Colonic mucosa (tissue), 4 donors: Measurements from ENCODE around the gene BTRC. TPM values are rescaled to one million over a fixed set of nuclear protein-coding genes. Genes with fewer than 3 reads are reported as not detected.
"Not testable (repeated sequence)": the region's sequence is repeated elsewhere in the genome, so short reads cannot be mapped to it uniquely, and the experiment has no call there.

Source experiments
- DNase-seq: peaks from one replicate; pipeline ENCODE4 v3.0.0-alpha.2; 2020
- H3K27ac ChIP-seq: fragments of 200-600 bp; one replicate; pipeline ENCODE4 v1.8.0; 2021
- H3K27me3 ChIP-seq: fragments of 200-600 bp; one replicate; pipeline ENCODE4 v1.8.0; 2021
- H3K36me3 ChIP-seq: fragments of 200-600 bp; one replicate; pipeline ENCODE4 v1.8.0; 2021
- H3K4me1 ChIP-seq: fragments of 200-600 bp; one replicate; pipeline ENCODE4 v1.8.0; 2021; ENCODE audit warnings: mild to moderate bottlenecking
- H3K4me3 ChIP-seq: fragments of 200-600 bp; one replicate; pipeline ENCODE4 v1.8.0; 2021
- H3K9ac ChIP-seq, 2 donors: one replicate each; pipeline ENCODE4 v1.7.0; 2013; ENCODE audit warnings: control low read depth in 2 of 2, low read depth in 2 of 2, low read length in 2 of 2
- H3K9me3 ChIP-seq: fragments of 200-600 bp; one replicate; pipeline ENCODE4 v1.8.0; 2021
- intact Hi-C: fragments of 100-400 bp; cut with DNase I; formaldehyde crosslinking; loops from one replicate; pipeline ENCODE4 v1.14.1; 2022
- total RNA-seq, 2 donors: library from RNA; stranded (reverse); fragmentation: NEBNext Ultra II Directional in 1 of 2; extraction: Animal tissue kit (Norgen Biotek cat#: 25700) in 1 of 2; gene quantifications; one replicate each; pipeline ENCODE4 v1.2.1, GENCODE V29; 2021
- TF ChIP-seq, protein P1 (sequence below): fragments of 200-600 bp; IDR thresholded peaks from one replicate; pipeline ENCODE4 v1.8.0; 2022; ENCODE audit warnings: antibody characterized with exemption, mild to moderate bottlenecking
- donor health status: healthy.
- donor health status: DM: no; HTN: no; CAD: no.
- donor health status: DM: no; HTN: no; CAD: no.

Gene BTRC
- total RNA-seq, 2 donors from 2014 or later, result 9.9 to 10.5 TPM

DNA sequence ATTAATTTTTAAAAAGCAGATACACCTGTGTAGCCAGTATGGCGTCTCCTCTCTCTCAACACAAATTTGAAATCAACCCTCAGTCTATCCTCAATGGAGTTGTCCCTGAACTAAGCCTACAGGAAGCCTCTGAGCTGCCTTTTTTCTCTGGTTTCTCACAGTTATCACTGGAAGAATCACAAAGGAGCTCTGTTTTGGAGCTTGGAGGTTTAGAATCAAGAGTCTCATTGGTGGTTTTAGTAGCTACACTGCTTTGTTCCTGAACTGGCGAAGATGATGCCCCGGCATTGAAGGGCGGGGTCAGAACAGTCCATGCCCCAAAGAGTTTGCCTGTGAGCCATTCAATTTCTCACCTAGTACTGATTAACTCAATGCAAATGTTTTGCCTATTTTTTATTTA lies 16.1 kb upstream of the BTRC start:
- no peaks in the 10 kb centered on the region for H3K4me1 ChIP-seq
- no peak overlapping the region for H3K9ac ChIP-seq
- H3K36me3 ChIP-seq, result no peaks in the 10 kb centered on the region
- H3K4me3 ChIP-seq, result no peak overlapping the region
- intact Hi-C loops, result no loop called here
- DNase-seq, result no peak
- H3K9me3 ChIP-seq, result no peaks in the 10 kb centered on the region
- H3K27ac ChIP-seq, result no peak overlapping the region
- H3K27me3 ChIP-seq, result no peaks in the 10 kb centered on the region
- TF ChIP-seq, protein P1, sequence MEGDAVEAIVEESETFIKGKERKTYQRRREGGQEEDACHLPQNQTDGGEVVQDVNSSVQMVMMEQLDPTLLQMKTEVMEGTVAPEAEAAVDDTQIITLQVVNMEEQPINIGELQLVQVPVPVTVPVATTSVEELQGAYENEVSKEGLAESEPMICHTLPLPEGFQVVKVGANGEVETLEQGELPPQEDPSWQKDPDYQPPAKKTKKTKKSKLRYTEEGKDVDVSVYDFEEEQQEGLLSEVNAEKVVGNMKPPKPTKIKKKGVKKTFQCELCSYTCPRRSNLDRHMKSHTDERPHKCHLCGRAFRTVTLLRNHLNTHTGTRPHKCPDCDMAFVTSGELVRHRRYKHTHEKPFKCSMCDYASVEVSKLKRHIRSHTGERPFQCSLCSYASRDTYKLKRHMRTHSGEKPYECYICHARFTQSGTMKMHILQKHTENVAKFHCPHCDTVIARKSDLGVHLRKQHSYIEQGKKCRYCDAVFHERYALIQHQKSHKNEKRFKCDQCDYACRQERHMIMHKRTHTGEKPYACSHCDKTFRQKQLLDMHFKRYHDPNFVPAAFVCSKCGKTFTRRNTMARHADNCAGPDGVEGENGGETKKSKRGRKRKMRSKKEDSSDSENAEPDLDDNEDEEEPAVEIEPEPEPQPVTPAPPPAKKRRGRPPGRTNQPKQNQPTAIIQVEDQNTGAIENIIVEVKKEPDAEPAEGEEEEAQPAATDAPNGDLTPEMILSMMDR, result no peak

- no peaks in the 10 kb centered on the region for H3K4me1 ChIP-seq
- H3K27me3 ChIP-seq, result no peaks in the 10 kb centered on the region
- TF ChIP-seq, protein P1, result no peak
- DNase-seq, result no peak
- no peak overlapping the region for H3K27ac ChIP-seq
- no peaks in the 10 kb centered on the region for H3K36me3 ChIP-seq
- no peak overlapping the region for H3K4me3 ChIP-seq
- H3K9me3 ChIP-seq, result no peaks in the 10 kb centered on the region
- intact Hi-C loops, result no loop called here
- no peak overlapping the region for H3K9ac ChIP-seq
Measured at GRCh38 chr10:101341438-101341837, 12.5 kb upstream of the BTRC start.

GRCh38 chr10:101346177-101346576 lies 7.8 kb upstream of the BTRC start:
- no peaks in the 10 kb centered on the region for H3K9me3 ChIP-seq
- H3K9ac ChIP-seq, result no peak overlapping the region
- no peaks in the 10 kb centered on the region for H3K36me3 ChIP-seq
- H3K27ac ChIP-seq, result no peak overlapping the region
- H3K4me1 ChIP-seq, result no peaks in the 10 kb centered on the region
- H3K27me3 ChIP-seq, result no peaks in the 10 kb centered on the region
- TF ChIP-seq, protein P1, result no peak
- intact Hi-C loops, result loop anchor here (5.0 kb wide), 1 partner anchor 179 kb away; no protein-coding TSS in a partner anchor
- H3K4me3 ChIP-seq, result no peak overlapping the region
- no peak for DNase-seq

DNA sequence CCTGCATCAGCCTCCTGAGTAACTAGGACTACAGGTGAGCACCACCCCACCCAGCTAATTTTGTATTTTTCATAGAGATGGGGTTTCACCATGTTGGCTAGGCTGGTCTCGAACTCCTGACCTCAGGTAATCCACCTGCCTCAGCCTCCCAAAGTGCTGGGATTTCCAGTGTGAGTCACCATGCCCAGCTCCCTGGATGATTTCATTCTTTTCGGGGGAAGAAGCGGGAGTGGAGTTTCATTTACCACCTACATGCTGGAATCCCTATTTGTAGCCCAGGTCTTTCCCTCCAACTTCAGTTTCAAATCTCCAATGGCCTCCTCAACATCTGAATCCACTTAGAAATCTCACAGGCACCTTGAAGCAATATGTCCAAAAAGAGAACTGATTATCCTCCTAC lies 2.9 kb upstream of the BTRC start:
- intact Hi-C loops, result no loop called here
- Histone ChIP-seq H3K27me3 (no peaks in the 10 kb centered on the region), H3K9ac (no peak overlapping the region), H3K9me3 (no peaks in the 10 kb centered on the region), H3K36me3 (no peaks in the 10 kb centered on the region), H3K4me3 (no peak overlapping the region), H3K4me1 (no peaks in the 10 kb centered on the region), H3K27ac (no peak overlapping the region)
- TF ChIP-seq, protein P1, result no peak
- no peak for DNase-seq

- Histone ChIP-seq H3K4me1 (no peaks in the 10 kb centered on the region), H3K36me3 (no peaks in the 10 kb centered on the region), H3K4me3 (no peak overlapping the region), H3K9ac (no peak overlapping the region), H3K9me3 (no peaks in the 10 kb centered on the region), H3K27me3 (no peaks in the 10 kb centered on the region), H3K27ac (no peak overlapping the region)
- no peak for DNase-seq
- TF ChIP-seq, protein P1, result no peak
- intact Hi-C loops, result no loop called here
Measured at GRCh38 chr10:101351477-101351876, 2.5 kb upstream of the BTRC start.

DNA sequence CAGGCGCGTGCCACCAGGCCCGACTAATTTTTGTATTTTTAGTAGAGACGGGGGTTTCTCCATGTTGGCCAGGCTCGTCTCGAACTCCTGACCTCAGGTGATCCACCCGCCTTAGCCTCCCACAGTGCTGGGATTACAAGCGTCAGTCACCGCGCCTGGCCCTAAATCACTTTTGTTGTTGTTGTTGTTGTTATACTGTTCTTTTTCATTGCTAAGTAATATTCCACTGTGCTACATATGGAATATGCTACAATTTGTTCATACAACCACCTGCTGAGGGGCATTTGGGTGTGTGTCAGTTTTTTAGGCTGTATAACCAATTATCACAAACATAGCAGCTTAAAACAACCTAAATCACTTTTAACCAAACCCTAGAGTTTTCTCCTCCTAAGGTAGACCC lies 1.1 kb upstream of the BTRC start:
- DNase-seq, H3K4me1 ChIP-seq, H3K9ac ChIP-seq, H3K27me3 ChIP-seq, intact Hi-C loops, H3K27ac ChIP-seq, H3K4me3 ChIP-seq, H3K36me3 ChIP-seq, H3K9me3 ChIP-seq: not testable (repeated sequence)
